ENCODE data around the gene GATA1.

GATA1 gene

DNA sequence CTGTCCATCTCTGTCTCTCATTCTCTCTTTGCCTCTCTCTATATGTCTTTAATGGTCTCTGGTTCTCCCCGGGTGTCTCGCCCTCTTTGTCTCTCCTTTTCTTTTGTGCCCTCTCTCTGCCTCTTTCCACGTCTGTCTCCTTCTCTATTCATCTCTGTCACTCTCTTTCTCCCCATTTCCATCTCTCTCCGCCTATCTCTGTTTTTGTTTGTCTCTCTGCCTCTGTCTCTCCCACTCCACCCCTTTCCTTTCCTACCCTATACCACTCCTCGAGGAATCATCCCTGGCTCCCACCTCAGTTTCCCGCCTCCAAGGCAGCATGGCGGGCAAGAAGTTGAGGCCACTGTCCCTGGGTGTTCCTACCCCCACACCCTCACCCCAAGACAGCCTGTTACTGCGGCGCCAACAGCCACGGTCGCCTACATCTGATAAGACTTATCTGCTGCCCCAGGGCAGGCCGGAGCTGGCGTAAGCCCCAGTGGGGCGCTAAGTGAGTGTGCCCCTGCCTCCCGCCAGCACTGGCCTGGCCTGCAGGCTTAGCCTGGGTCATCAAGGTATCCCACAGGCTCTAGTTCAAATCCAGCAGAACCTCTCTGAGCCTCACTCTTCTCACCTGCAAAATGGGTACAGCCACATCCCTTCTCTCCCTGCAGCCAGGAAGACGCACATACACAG lies 713 bp upstream of the GATA1 start:
- no peak for DNase-seq

DNA sequence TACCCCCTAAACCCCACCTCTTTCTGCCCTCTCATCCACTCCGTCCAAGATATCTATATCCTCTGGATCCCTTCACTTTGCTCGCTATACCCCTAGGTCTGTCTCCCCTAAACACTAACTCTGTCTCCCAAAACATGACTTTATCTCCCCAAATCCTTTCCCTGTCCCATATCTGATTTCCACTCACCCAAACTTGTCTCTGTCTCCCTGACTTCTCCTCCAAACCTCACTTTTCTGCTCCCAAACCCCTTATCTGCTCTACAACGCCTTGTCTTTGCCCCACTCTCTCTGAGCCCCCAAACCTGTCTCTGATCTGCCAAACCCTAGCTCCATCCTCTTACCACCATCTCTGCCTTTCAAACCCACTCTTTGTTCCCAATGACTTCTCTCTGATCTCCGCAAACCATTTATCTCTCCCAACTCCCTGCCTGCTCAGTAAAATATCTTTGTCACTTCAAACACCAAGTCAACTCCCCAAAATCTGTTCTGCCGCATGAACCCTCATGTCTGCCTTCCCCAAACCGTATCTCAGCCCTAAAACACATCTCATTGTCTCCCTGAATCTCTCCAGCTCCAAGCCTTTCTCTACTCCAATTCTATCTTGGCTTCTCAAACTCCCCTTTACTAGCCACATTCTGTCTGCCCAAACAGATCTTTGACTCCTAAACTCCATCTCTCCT lies 575 bp downstream of the GATA1 start:
- no peak for DNase-seq

DNA sequence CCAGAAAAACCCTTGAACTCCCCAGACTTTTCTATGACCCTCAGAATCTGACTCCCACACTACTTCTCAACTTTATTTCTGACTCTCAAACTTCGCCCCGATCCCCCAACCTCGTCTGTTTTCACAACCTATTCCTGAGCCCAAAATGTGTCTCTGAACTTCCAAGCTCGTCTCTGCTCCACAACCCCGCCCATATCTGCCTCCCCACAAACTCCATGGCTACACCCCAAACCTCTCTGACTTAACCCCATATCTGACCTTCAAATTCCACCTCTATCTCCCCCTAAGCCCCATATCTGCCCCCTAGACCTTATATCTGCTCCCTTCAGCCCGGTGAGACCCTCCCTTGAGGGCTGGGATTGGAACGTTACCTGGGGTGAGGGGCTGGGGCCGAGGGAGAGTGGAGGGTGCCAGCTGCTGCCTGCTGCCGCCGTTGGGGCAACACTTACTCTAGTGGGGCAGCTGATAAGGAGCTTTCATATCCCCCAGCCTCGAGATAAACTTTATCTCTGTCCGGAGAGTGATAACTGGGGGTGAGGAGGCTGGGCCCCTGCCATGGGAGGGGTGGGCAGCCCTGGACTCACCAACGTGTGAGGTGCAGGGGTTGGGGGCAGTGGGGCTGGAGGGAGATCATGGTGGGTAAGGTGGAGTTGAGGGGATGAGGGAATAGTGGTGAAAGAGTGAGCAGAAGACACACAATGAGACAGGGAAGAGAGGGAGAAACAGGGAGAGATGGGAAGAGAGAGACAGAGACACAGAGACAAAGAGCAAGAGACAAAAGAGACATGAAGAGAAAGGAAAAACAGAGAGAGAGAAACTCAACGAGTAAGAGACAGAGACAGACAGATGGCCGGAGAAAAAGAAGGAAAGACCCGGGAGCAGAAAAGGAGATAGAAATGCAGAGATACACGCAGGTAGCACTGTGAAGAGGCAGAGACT lies 1.4 kb downstream of the GATA1 start:
- no peak for DNase-seq

DNA sequence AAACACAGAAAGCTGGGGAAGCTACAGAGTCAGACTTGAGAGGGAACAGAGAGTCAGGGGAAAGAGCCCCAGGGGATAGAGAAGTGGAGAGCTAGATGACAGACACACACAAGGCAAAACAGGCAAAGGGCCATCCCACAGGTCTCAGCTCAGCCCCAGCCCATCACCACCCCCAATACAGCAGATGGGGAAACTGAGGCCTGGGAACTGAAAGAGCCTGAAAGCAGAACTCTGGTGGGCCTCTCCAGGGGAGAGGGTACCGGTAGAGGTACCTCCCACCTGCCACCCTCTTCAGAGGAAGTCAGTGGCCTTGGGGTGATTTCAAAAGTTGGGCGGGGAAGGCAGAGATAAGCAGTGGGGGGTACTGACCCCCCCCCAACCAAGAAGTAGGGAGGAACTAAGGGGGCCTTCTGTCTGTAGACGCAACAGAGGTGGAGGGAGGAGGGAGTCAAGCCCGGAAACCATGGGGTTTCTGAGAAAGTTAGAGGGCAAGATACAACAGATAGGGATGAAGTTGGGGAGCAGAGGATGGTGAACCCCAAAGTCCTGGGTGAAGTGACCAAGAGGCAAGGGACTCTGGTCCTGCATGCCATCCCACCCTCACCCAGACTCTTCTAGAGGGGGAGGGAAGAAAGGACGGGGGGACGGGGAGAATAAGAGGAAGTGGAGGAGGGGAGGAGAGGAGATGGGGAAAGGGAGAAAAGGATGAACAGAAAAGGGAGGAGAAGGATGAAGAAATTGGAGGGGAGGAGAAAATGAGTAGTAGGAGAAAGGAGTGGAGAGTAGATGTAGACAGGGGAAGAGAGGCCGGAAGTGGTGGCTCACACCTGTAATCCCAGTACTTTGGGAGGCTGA lies 3.2 kb downstream of the GATA1 start:
- DNase-seq, result no peak

DNA sequence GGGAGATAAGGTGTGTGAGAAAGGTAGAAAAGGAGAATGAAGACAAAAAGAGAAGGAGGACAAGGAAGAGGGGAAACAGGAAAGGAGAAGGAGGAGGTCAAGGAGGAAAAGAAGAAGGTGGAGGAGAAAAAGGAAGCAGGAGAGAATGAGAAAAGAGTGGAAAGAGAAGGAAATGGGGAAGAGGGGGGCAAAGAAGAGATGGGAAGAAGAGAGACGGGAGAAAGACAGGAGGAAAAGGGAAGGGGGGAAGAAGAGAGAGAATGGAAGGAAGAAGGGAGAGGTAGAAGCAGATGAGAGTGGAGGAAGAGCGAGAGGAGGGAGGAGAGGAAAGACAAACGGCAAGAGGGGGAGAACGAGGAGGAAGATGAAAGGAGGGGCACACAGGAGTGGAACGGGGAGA lies 4.1 kb downstream of the GATA1 start:
- DNase-seq, result no peak

DNA sequence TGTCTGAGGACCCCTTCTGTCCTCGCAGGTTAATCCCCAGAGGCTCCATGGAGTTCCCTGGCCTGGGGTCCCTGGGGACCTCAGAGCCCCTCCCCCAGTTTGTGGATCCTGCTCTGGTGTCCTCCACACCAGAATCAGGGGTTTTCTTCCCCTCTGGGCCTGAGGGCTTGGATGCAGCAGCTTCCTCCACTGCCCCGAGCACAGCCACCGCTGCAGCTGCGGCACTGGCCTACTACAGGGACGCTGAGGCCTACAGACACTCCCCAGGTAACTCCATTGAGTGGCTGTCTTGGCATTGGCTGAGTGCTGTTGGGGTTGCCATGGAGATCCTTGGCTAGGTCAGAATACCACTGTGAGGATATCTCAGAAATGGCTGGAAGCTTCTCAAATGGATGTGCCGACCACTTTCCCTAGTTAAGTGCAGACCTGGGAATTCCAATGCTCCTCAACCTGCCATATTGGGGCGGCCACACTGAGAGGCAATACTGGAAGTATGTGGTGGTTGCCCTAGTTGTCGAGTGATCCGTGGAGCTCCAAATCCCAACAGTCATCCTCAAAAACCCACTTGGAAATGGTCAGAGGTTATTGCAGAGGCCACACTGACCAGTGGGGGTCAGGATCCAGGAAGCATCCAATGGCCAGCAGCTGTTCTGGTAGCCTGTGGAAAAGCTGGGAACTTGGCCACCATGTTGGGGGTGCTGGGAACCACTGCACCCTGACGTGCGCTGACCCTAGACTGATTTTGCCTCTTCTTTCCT lies 4.9 kb downstream of the GATA1 start:
- DNase-seq, result no peak

DNA sequence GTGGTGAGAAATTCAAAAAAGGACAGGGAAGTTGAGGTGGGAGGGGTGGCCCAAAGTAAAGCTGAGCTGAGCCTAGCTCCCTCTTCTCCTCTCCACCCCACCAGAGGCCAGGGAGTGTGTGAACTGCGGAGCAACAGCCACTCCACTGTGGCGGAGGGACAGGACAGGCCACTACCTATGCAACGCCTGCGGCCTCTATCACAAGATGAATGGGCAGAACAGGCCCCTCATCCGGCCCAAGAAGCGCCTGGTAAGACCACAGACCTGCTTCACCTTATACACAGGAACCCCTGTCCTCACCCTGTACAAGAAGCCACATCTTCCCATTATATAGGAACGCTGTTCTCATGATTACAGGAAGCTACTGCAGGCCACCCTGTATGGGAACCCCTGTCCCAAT lies 5.8 kb downstream of the GATA1 start:
- DNase-seq, result no peak

DNA sequence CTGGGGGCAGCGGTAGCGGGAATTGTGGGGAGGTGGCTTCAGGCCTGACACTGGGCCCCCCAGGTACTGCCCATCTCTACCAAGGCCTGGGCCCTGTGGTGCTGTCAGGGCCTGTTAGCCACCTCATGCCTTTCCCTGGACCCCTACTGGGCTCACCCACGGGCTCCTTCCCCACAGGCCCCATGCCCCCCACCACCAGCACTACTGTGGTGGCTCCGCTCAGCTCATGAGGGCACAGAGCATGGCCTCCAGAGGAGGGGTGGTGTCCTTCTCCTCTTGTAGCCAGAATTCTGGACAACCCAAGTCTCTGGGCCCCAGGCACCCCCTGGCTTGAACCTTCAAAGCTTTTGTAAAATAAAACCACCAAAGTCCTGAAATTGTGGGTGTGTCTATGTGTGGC lies 7.5 kb downstream of the GATA1 start:
- no peak for DNase-seq

DNA sequence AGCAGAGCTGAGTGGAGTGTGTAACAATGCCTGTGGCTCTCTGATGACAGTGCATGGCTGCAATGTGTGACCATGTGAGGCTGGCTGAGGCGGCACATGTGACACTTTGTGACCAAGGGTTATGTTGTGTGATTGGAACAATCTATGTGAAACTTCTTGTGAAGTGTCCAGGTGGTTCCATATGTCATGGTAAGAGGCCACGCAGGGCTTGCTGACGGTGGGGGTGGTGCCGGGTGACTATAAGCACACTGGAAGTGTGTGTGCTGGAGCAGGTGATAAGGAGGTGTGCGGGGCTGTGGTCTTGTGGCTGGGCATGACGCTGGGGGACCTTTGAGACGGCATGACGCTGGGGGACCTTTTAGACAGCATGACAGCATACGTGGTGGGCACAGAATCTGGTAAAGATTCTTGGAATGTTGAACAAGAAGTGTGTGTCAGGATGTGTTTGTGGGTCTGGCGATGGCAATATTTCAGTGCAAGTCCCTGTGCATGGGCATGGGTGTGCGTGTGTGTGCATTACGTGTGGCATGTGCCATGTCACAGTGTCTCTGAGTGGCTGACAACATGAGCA lies 8.0 kb downstream of the GATA1 start:
- DNase-seq, result no peak

DNA sequence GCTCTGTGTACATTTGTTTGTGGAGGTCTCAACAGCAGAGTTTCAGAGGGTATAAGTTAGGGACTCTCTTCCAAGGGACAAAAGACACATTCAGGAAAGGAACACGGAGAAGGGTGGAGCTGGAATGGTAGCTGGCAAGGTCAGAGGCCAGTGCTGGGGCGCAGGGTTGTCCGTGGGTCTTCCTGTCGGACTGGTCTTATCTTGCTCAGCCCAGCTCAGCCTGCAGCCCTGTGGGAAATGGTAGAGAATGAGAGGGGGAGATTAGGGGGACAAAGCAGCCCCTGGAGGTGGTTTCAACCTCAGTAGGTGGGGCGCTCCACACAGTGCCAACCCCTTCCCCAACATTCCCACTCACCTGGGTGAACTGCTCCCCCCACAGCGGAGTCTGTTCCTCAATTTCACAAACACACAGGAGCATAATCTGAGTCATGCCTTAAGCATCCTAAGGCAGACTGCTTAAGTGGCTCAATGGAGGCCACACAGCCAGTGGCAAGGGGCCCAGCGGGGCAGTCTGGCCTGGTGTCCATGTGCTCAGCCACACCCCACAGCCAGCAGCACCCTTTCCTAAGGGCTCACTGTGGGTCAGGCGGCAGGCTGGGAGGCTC lies 8.6 kb downstream of the GATA1 start:
- no peak for DNase-seq

DNA sequence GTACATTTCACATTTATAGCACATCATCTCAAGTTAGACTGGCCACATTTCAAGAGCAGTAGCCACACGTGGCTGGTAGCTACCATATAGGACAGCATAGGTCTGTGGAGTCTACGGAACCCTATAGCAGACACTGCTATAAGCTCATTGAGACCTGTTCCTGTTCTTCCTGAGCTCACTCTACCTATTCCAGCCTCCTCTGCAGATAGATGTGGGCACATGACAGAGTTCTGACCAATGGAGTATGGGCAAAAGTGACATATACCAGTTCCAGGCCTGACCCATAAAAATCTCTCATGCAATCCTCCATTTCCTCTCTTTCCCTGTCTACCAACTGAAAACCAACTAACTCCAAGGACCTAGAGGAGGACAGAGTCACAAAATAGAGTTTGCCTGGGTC lies 11.9 kb downstream of the GATA1 start:
- no peak for DNase-seq

DNA sequence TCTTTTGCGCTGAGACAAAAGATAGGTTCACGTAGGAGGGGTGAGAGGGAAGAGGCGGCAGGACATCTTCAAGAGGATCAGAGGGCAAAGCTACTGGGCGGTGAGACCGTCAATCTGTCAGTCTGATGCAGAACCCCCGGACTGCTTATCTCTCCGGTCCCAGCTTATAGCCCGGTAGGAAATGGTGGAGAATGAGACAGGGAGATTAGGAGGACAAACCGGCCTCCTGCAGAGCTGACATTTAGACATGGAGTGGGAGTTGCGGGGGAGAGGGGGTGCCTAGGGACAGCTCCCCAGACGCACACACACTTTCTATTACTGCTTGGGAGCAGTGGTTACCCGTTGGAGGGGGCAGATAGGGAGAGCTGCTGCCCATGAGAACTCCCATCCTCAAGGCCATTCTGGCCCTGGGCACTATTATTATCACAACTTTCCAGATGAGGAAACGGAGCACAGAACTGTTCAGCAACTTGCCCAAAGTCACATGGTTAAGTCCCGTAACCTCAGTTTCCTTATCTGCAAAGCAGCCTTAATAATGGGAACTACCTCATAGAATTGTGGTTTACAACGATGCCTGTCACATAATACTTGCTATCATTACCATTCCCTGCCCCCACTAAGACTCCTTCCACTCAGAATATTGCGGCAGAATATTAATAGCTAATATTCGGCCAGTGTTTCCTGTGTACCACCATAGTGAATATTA lies 14.3 kb downstream of the GATA1 start:
- DNase-seq, result no peak

DNA sequence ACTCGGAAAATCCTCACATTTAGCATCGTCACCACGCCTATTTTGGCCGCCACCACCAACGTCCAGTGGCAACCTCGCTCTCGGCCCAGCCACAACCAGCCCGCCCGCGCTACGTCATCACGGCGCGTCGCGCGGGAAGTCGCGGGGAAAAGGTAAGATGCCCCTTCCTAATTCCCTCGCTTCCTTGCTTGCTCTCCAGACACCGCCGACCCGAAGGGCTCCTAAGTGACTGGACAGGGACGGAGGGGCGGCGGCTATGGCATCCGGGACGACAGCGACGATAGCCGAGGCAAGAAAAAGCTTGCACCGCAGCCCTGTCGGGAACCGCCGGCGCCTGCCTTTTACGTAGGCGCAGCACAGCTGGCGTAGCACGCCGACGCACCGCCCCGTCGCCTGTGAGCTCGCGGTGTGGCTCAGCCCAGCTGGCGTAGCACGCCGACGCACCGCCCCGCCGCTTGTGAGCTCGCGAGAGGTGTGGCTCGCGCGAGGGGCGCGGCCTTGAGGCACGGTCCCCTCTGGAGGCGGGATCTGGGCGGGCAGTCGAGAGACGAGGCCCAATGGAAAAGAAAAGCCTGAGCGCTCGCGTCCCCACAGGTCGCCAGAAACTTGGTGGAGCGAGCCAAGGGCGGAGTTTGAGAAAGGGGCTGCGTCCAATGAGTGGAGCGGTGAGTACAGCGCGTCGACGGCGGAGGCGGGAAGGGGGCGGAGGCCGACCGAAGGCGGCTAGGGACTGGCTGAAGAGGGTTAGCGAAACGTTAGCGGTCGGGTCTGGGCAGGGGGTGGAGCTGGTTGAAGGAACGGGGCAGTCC lies 15.1 kb downstream of the GATA1 start, which contains the start of gene HDAC6:
Gene HDAC6, plus strand, starts transcription at position 788 of the 809 bp plus-strand sequence. CDS start 626 bp downstream, outside the sequence.
- peak; percentile 94 for DNase-seq

DNA sequence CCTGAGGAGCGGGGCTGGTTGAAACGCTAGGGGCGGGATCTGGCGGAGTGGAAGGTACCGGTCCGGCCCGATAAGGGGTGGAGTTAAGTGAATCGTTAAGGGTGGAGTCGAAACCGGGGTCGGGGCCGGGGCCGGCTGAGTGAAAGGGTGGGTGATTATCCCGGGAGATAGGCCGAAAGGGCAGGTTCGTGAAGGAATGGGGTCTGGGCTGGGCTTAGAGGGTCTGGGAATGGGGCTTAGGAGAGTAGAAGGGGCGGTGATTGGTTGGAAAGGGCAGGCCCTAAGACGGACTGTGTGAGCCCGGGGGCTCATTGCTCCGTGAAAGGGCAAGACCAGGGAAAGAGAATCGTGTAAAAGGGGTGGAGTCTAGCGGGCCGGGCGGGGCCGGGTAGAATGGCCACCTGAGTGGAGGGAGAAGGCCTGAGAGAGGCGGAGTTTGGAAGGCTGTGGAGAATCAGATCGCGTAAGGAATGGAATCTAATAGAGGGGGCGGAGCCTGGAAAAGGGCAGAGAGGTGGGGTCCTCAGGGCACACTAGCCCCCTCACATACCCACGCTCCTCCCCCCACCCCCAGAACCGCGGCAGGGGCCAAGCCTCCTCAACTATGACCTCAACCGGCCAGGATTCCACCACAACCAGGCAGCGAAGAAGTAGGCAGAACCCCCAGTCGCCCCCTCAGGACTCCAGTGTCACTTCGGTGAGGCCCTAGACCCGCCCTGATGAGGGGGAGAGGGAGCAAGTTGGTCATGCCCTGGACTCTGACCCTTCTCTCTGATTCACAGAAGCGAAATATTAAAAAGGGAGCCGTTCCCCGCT lies 15.9 kb downstream of the GATA1 start:
- no peak for DNase-seq

DNA sequence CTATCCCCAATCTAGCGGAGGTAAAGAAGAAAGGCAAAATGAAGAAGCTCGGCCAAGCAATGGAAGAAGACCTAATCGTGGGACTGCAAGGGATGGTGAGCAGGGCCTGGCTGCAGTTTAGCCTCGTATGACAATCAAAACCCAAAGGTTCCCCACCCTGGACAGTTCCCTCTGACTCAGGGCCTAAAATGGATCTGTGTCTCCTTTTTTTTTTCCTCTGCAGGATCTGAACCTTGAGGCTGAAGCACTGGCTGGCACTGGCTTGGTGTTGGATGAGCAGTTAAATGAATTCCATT lies 16.5 kb downstream of the GATA1 start:
- no peak for DNase-seq

DNA sequence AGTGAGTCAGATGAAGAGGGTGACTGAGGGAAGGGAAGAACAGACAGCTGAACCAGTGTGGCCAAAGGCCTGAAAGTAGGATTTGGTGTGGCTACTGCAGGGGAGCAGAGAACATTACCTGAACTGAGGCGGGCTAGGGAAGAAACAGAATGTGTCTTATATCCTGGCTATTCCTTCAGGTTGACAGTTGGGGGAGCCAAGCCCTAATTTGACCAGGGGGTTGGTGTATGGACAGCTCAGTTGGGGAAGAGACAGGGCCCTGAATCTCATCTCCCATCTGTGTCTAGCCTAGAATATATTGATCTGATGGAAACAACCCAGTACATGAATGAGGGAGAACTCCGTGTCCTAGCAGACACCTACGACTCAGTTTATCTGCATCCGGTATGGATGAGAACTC lies 19.7 kb downstream of the GATA1 start:
- DNase-seq, result no peak

DNA sequence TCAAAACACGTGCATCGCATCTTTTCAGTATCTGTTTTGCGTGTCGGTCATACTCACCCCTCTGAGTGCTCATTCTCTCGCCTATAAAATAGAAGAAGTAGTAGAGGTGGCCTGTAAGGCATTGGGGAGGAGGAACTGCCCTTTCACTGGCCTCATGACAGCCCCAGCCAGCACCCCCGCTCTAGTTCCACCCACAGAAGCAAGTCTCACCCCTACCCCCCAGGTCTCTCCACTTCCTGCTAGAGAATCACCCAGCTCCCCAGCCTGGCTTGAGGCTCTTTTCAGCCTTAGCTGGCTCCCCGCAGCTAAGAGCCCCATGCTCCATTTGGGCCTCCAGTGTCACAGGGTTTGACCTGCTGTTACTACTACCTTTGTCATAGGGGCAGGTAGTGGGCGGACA lies 27.3 kb downstream of the GATA1 start:
- DNase-seq, result no peak

DNA sequence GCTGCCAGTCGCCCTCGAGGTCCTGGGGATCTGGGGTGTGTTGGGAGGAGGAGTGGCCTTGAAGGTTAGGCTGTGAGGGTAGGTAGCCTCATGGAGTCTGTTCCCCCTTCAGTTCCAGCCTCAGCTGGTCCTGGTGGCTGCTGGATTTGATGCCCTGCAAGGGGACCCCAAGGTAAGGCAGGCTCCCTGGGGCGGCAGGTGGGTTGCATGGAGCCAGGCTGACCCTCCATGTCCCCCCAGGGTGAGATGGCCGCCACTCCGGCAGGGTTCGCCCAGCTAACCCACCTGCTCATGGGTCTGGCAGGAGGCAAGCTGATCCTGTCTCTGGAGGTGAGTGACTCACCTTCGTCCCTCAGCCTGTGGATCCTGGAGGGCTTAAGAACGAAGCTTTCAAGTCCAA lies 28.3 kb downstream of the GATA1 start:
- no peak for DNase-seq

DNA sequence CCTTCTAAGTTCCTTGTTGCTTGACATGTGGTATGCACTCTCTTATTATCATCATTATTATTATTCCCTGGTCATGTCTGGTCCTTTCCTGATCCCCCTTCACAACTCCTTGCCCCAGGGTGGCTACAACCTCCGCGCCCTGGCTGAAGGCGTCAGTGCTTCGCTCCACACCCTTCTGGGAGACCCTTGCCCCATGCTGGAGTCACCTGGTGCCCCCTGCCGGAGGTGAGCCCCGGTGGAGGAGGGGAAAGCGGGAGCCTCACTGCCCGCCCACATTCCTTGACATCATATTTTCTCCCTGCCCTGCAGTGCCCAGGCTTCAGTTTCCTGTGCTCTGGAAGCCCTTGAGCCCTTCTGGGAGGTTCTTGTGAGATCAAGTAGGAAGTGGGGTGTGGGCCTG lies 28.9 kb downstream of the GATA1 start:
- DNase-seq, result no peak
